Measurements from ENCODE around the gene ART3. TPM values are rescaled to one million over a fixed set of nuclear protein-coding genes. Genes with fewer than 3 reads are reported as not detected.

Gene ART3
- polyA plus RNA-seq, 3 donors = not detected

GRCh38 chr4:76117536-76117935, 43.0 kb downstream of the ART3 start:
- no peak overlapping the region for H2AFZ ChIP-seq (ENCODE audit: insufficient read depth, low read depth, low read length, poor library complexity, severe bottlenecking)
- no peak overlapping the region for H3K4me2 ChIP-seq (replicated peaks; ENCODE audit: extremely low read depth, low read length, poor library complexity, severe bottlenecking)
- no peaks in the 10 kb centered on the region for H4K20me1 ChIP-seq (ENCODE audit: insufficient read depth, low read length)
- Mint-ChIP-seq H3K36me3 (peaks cover 61 to 83% of the 10 kb centered on the region in 2 donors), H3K4me3 (no peak overlapping the region), H3K4me1 (no peaks in the 10 kb centered on the region), H3K27me3 (ENCODE audit: low read depth in 3 of 3) (no peaks in the 10 kb centered on the region), H3K9me3 (no peaks in the 10 kb centered on the region), H3K27ac (no peak overlapping the region)
- no peak for DNase-seq
- no peak overlapping the region for H3K4me3 ChIP-seq (replicated peaks in 1 of 3; ENCODE audit: low read depth in 2 of 3, low read length in 3 of 3)
- H3K79me2 ChIP-seq (ENCODE audit: insufficient read depth, low read length) = no peaks in the 10 kb centered on the region
- no peaks in the 10 kb centered on the region for H3K4me1 ChIP-seq (ENCODE audit: control insufficient read depth in 1 of 2, insufficient read depth in 2 of 2, low read length in 2 of 2)
- no peak for TF ChIP-seq CTCF (IDR thresholded peaks at IDR 0.05)
- peaks cover 85 to 94% of the 10 kb centered on the region in 2 donors for H3K36me3 ChIP-seq (replicated peaks in 1 of 2; ENCODE audit: control insufficient read depth in 1 of 2, insufficient read depth in 2 of 2, low read length in 2 of 2)
- H3K9me3 ChIP-seq (replicated peaks in 1 of 2; ENCODE audit: control insufficient read depth in 1 of 2, insufficient read depth in 1 of 2, low read length in 2 of 2) = no peaks in the 10 kb centered on the region
- WGBS (ENCODE audit: insufficient coverage) = 100% methylated on average over 1 of the region's 5 CpGs
- H3K9ac ChIP-seq (ENCODE audit: insufficient read depth, low read length, poor library complexity, severe bottlenecking) = no peak overlapping the region
- H3K27me3 ChIP-seq (ENCODE audit: control insufficient read depth in 2 of 2, insufficient read depth in 2 of 2, low read length in 2 of 2) = no peaks in the 10 kb centered on the region
- no peak overlapping the region for H3K27ac ChIP-seq (ENCODE audit: low read depth in 1 of 2, low read length in 2 of 2)
- intact Hi-C loops (cut with micrococcal nuclease) = no loop called here

DNA sequence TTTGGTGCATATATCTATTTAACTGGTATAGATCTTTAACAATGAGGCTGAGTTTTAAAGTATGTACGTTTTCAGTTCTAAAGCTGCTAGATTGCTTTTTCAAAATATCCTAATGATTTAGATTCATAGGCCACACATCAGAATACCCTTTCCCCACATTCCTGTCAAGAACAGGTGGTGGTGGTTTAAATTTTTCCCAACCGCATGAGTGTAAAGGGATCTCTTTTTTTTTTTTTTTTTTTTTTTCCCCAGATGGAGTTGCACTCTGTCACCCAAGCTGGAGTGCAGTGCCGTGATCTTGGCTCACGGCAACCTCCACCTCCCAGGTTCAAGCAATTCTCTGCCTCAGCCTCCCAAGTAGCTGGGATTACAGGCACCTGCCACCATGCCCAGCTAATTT, 45.7 kb downstream of the ART3 start:
- H3K4me2 ChIP-seq (replicated peaks; ENCODE audit: extremely low read depth, low read length, poor library complexity, severe bottlenecking) = no peak overlapping the region
- no peaks in the 10 kb centered on the region for H3K9me3 ChIP-seq (replicated peaks in 1 of 2; ENCODE audit: control insufficient read depth in 1 of 2, insufficient read depth in 1 of 2, low read length in 2 of 2)
- H3K4me1 Mint-ChIP-seq = no peaks in the 10 kb centered on the region
- H3K9me3 Mint-ChIP-seq = peaks cover 0 to 4% (median 0%) of the 10 kb centered on the region in 7 donors
- WGBS (ENCODE audit: insufficient coverage) = no CpG with 5 or more reads among the region's 4 CpGs
- H3K4me1 ChIP-seq (ENCODE audit: control insufficient read depth in 1 of 2, insufficient read depth in 2 of 2, low read length in 2 of 2) = no peaks in the 10 kb centered on the region
- no peak overlapping the region for H3K4me3 ChIP-seq (replicated peaks in 1 of 3; ENCODE audit: low read depth in 2 of 3, low read length in 3 of 3)
- no peak overlapping the region for H3K4me3 Mint-ChIP-seq
- H3K36me3 ChIP-seq (replicated peaks in 1 of 2; ENCODE audit: control insufficient read depth in 1 of 2, insufficient read depth in 2 of 2, low read length in 2 of 2) = peaks cover 78 to 97% of the 10 kb centered on the region in 2 donors
- no peak overlapping the region for H3K27ac Mint-ChIP-seq
- H3K36me3 Mint-ChIP-seq = peaks cover 62 to 86% of the 10 kb centered on the region in 2 donors
- no peak overlapping the region for H2AFZ ChIP-seq (ENCODE audit: insufficient read depth, low read depth, low read length, poor library complexity, severe bottlenecking)
- H3K27ac ChIP-seq (ENCODE audit: low read depth in 1 of 2, low read length in 2 of 2) = no peak overlapping the region
- intact Hi-C loops (cut with micrococcal nuclease) = no loop called here
- H3K27me3 ChIP-seq (ENCODE audit: control insufficient read depth in 2 of 2, insufficient read depth in 2 of 2, low read length in 2 of 2) = no peaks in the 10 kb centered on the region
- H4K20me1 ChIP-seq (ENCODE audit: insufficient read depth, low read length) = no peaks in the 10 kb centered on the region
- H3K27me3 Mint-ChIP-seq (ENCODE audit: low read depth in 3 of 3) = no peaks in the 10 kb centered on the region
- H3K9ac ChIP-seq (ENCODE audit: insufficient read depth, low read length, poor library complexity, severe bottlenecking) = no peak overlapping the region
- H3K79me2 ChIP-seq (ENCODE audit: insufficient read depth, low read length) = no peaks in the 10 kb centered on the region
- DNase-seq = no peak
- no peak for TF ChIP-seq CTCF (IDR thresholded peaks at IDR 0.05)
